Spleen (tissue), 7 donors: ENCODE results near the gene PPA2.

Source experiments
- CTCF ChIP-seq, 11 experiments: fragments of 200-600 bp in 7 of 11; fragments of 450-650 bp in 4 of 11; sonication (generic) in 4 of 11; IDR thresholded peaks in 8 of 11; conservative IDR thresholded peaks in 3 of 11; 1 replicate in 7 of 11; 2 replicates in 4 of 11; pipeline versions ENCODE4 v1.4.0 to v1.8.0; 2016 to 2021; ENCODE audit warnings: antibody characterized with exemption in 11 of 11, inconsistent platforms in 4 of 11, mild to moderate bottlenecking in 1 of 11
- POLR2A ChIP-seq, 3 donors: fragments of 450-650 bp; IDR thresholded peaks; one replicate each; pipeline ENCODE4 v1.5.1; 2017; ENCODE audit warnings: antibody characterized with exemption in 3 of 3, mild to moderate bottlenecking in 1 of 3
- donor health status: DM: no; HTN: no; CAD: no; lungs with moderate emphysema.
- donor health status: DM: no; HTN: no; CAD: no.
- donor health status: DM: no; HTN: no; CAD: no.

GRCh38 chr4:105422207-105422920, 51.5 kb downstream of the PPA2 start:
- no peak for TF ChIP-seq CTCF (IDR thresholded peaks at IDR 0.05 in 8 of 11, conservative IDR thresholded peaks at IDR 0.05 in 3 of 11)
- TF ChIP-seq POLR2A (IDR thresholded peaks at IDR 0.05): no peak
